ENCODE measurements around the gene SNX5. TPM values are rescaled to one million over a fixed set of nuclear protein-coding genes. Genes with fewer than 3 reads are reported as not detected.
"Not testable (repeated sequence)": the region's sequence is repeated elsewhere in the genome, so short reads cannot be mapped to it uniquely, and the experiment has no call there.

The SNX5 gene
- total RNA-seq, 2 donors from 2014 or later: 37.3 to 50.3 TPM

DNA sequence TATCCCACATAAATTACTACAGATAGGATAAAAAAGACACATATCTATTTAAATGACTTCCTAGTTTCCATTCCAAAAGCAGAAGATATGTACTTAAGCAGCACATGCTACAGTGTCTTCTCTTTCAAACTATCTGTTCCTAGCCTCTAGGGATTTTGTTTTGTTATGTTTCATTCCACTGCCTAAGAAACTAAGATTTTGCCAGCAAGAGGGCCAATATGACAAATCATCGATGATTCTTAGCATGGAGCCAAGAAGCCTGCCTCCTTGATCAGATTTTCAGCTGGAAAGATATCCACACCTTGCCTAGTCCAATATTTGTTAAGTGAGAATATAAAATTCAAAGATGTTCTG is 7.0 kb downstream of the SNX5 start:
- Histone ChIP-seq H3K27ac (peak overlapping the region; percentile 33 to 48), H3K4me3 (no peak overlapping the region), H3K9me3 (no peaks in the 10 kb centered on the region), H3K4me1 (peaks cover 0 to 80% of the 10 kb centered on the region in 2 donors), H3K36me3 (no peaks in the 10 kb centered on the region), H3K27me3 (no peaks in the 10 kb centered on the region)
- TF ChIP-seq, protein P1, sequence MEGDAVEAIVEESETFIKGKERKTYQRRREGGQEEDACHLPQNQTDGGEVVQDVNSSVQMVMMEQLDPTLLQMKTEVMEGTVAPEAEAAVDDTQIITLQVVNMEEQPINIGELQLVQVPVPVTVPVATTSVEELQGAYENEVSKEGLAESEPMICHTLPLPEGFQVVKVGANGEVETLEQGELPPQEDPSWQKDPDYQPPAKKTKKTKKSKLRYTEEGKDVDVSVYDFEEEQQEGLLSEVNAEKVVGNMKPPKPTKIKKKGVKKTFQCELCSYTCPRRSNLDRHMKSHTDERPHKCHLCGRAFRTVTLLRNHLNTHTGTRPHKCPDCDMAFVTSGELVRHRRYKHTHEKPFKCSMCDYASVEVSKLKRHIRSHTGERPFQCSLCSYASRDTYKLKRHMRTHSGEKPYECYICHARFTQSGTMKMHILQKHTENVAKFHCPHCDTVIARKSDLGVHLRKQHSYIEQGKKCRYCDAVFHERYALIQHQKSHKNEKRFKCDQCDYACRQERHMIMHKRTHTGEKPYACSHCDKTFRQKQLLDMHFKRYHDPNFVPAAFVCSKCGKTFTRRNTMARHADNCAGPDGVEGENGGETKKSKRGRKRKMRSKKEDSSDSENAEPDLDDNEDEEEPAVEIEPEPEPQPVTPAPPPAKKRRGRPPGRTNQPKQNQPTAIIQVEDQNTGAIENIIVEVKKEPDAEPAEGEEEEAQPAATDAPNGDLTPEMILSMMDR (IDR thresholded peaks at IDR 0.05): no peak
- no peak for DNase-seq (ENCODE audit: low spot score)

DNA sequence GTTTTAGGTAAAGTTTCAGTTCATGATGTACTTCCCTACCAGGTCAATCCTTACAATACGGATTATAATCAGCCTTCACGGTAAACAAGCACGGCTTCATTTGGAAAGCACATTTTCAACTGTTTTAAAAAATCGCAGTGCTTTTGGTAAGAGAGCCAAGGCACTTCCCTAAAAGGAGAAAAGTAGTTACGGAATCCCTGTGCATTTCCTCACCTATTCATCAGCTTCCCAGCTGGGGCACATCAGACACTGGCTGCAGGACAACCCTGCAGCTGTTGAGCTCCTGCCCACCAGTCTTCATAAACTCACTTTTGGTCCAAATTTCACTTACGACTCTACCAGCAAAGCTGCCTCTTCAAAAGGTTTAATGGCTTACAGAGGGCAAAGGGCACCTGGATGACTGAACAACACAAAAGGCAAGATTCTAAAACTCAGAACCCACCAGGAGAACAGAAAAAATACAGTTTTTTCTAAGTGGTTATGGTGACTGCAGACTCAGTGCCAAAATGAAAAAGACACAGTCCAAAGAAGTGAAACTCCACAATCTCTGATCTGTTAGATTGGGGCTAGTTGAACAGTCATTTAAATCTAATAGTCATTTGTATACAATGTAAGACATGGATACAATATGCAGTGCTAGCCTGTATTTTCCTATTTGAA is 7.5 kb downstream of the SNX5 start:
- H3K4me3 ChIP-seq: no peak overlapping the region

DNA sequence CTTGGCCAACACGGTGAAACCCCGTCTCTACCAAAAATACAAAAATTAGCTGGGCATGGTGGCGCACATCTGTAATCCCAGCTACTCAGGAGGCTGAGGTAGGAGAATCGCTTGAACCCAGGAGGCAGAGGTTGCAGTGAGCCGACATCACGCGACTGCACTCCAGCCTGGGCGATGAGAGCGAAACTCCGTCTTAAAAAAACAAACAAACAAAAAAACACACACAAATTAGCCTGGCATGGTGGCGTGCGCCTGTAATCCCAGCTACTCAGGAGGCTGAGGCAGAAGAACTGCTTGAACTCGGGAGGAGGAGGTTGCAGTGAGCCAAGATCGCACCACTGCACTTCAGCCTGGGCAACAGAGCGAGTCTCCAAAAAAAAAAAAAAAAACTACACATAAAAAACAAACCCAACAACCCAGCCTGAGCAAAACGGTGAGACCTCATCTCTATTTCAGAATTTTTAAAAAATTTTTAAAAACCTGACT is 8.2 kb downstream of the SNX5 start:
- peak overlapping the region; percentile 33 to 48 for H3K27ac ChIP-seq
- DNase-seq (ENCODE audit: low spot score); H3K4me3 ChIP-seq; H3K27me3 ChIP-seq; H3K9me3 ChIP-seq; H3K36me3 ChIP-seq: not testable (repeated sequence)
- peaks cover 0 to 69% of the 10 kb centered on the region in 2 donors for H3K4me1 ChIP-seq

More for the DNA sequence above, 7.5 kb downstream of the SNX5 start:
- TF ChIP-seq, protein P1 (IDR thresholded peaks at IDR 0.05): no peak
- no peaks in the 10 kb centered on the region for H3K9me3 ChIP-seq
- no peaks in the 10 kb centered on the region for H3K36me3 ChIP-seq
- H3K27ac ChIP-seq: peak overlapping the region; percentile 33 to 48
- H3K4me1 ChIP-seq: peaks cover 0 to 75% of the 10 kb centered on the region in 2 donors
- no peak for DNase-seq (ENCODE audit: low spot score)
- H3K27me3 ChIP-seq: no peaks in the 10 kb centered on the region

DNA sequence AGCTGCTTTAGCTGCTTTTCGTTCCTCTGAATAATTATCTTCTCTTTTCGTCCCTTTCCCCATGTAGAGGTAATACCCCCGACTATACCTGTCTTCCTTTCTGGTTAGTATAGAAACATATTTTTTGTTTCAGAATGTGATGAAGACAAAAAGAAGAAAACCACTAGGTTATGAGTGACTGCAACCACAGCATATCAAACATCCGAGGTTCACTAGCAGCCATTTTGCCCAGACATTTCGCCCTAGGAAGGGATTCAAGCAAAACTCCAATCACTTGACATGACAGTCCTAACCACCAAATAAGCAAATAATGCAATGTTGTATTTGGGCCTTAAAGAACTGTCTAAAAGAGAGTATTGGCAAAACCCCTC is 9.4 kb downstream of the SNX5 start:
- Histone ChIP-seq H3K4me3 (no peak overlapping the region), H3K4me1 (peaks cover 0 to 57% of the 10 kb centered on the region in 2 donors), H3K9me3 (no peaks in the 10 kb centered on the region), H3K27me3 (no peaks in the 10 kb centered on the region), H3K27ac (peak overlapping the region; percentile 40 to 46), H3K36me3 (peaks cover 16% of the 10 kb centered on the region)
- TF ChIP-seq, protein P1 (IDR thresholded peaks at IDR 0.05): no peak
- no peak for DNase-seq (ENCODE audit: low spot score)

DNA sequence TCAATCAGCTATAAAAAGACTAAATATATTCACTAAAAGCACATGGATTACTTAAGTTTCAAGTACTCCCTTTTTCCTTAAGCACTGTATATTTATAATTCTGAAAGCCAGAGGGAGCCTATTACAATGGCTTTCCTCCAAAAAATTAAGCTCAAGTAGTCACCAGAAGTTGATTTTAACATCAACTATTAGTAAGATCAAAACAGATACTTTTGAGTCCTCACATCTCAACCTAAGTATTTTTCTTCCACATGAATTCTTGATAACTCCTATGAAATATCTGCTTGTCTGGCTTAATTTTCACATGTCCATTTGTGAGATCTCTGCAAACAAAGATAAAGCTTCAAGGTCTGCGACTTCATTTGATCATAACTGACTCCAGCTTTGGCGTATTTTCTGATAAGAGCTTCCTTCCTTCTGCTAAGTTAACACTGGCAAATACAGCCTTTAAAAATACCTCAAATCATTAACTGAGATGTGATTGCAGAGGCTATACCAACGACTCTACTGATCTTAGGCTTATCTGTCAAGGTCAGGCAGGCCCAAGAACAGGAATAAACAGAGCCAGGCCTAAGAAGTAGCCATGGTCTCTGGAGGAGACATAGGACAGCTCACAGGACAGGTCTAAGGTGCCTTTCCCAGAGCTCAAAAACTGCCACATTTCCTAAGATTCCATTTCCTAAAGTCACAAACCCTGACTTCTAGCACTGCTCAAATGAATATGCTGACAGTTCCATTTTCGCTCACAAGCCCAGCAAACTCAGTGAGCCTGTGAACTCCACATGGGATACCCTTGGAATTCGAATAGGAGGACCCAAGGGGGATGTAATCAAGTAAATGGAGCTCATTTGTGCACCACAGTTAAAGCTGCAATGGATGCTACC is 10.0 kb downstream of the SNX5 start:
- Histone ChIP-seq H3K27ac (peak overlapping the region; percentile 40 to 46), H3K36me3 (peaks cover 22% of the 10 kb centered on the region), H3K4me3 (no peak overlapping the region), H3K9me3 (no peaks in the 10 kb centered on the region), H3K4me1 (peaks cover 0 to 57% of the 10 kb centered on the region in 2 donors), H3K27me3 (no peaks in the 10 kb centered on the region)
- TF ChIP-seq, protein P1 (IDR thresholded peaks at IDR 0.05): peak in 1 of 2 donors; percentile 47
- no peak for DNase-seq (ENCODE audit: low spot score)
